Activated CD4-positive, CD25-positive, alpha-beta regulatory T cell treated with anti-CD3 and anti-CD28 coated beads, Interleukin-2, amount 50 U/mL, for 24 hours (primary cell): ENCODE data around the gene SFSWAP.
A peak's percentile ranks its signal among the peaks of the same experiment; 100 is the strongest.
"Not testable (repeated sequence)": the region's sequence is repeated elsewhere in the genome, so short reads cannot be mapped to it uniquely, and the experiment has no call there.

Source experiments
- ATAC-seq, 2 donors: fragments of 150-1000 bp; cut with Tn5 transposase; one replicate each; pipeline ENCODE4 v1.10.0; 2021; ENCODE audit warnings: mild to moderate bottlenecking in 1 of 2, moderate library complexity in 1 of 2

SFSWAP gene

DNA sequence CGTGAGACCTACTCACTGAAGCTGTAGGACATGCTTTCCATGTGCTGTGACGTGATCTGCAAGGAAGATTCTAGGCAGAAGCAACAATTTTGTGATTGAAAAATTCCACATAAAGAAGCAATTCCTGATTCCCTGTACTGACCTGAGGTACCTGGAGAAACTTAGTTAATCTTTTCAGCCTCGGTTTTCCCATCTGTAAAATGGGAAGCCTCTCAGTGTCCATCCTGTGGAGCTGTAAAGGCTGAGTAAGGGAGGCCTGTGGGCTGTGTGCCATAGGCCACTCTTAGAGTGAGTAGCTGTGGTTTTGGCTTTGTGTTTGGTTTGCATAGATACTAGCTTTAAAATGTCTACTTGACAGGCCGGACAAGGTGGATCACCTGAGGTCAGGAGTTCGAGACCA lies 50.7 kb downstream of the SFSWAP start:
- no peak for ATAC-seq

DNA sequence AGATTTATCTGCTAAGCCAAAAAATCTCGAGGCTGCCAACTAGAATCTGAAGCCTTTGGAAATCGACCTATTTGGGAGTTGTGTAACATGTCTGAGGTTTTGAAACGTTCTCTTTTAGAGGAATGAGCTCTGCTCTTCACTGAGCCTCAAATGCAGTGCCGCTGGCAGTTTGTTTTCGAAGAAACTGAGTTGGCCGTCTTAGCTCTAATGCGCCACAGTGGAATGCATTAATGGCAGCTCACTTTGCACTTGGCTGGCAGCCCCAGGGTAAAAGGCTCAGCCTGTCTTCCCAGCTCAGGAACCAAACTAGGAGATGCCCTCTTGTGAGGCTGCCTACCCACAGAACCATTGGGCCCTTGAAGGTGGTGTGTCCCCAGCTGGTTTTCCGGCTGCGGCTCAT lies 53.8 kb downstream of the SFSWAP start:
- no peak for ATAC-seq

- ATAC-seq: no peak
Observed at GRCh38 chr12:131765961-131766360, 55.1 kb downstream of the SFSWAP start.

DNA sequence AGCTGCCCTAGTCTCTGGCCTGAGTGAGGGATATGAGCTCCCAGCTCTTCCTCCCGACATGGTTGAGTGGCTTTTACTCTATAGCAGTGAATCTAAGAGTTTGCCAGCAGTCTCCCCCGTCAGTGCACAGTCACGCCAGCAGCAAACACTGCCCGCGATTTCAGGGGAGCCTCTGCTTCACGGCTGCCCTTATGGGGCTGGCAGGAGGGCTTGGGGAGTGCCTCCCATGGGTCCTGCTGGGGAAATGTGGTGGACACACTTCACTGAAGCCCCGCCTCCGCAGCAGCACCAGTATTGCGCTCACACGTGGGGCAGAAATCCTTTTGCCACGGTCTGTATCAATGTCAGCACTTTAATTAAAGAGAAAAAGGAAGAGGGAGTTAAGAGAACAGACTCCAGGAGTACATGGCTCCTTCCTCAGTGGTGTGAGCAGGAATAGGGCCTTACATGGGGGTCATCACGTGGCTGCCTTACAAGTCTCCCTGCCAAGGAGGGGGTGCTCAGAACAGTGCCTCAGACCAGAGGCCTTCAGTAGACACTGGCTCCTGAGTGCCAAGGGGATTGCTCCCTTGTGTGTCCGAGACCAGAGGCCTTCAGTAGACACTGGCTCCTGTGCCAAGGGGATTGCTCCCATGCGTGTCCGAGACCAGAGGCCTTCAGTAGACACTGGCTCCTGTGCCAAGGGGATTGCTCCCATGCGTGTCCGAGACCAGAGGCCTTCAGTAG lies 55.7 kb downstream of the SFSWAP start:
- ATAC-seq: no peak

- ATAC-seq: no peak
Observed at GRCh38 chr12:131770120-131770519, 59.2 kb downstream of the SFSWAP start.

DNA sequence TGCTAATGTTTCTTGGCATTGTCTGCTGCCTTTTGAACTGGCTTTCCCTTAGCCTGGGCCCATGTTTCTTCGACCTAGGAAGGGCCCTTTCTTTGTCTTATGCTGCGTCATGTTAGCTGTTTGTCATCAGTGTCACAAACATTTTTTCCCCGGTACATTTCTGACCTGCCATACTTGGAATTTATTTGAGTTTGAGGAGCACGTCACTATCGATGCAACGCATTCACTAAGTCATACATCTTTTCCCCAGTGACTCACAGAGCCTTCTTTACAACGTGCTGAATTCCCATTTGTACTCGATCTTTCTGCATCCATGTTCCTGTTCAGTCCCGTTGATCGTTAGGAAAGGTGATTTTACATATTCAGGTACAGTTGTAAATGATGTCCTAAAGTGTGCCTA lies 61.1 kb downstream of the SFSWAP start:
- ATAC-seq: no peak

DNA sequence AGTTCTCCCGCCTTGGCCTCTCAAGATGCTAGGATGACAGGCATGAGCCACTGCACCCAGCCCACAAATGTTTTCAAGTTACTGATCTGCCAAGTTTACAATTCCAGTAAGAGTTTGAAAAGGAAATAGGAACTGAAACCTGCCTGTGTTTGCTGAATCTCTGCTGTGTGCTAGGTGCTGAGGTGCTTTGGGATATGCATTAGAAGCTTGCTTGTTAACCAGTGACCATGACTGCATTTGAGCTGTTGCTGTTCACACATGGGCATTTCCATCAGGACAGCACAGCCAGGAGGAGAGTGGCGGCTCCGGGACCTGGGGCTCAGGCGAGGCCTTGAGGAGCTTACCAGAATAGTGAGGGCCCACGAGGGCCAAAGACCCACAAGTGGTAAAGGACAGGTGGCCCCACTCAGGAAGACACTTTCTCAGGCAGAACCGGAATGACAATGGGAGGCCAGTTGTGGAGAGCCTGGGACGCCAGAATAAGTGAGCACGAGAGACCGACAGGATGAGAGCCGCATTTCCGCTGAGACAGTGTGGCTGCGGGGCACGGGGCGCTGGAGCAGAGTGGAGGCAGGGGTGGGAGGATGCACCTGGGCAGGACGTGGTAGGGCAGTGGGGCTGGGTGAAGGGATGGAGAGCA lies 62.8 kb downstream of the SFSWAP start:
- ATAC-seq: peak; percentile 42 to 45

- ATAC-seq: no peak
Observed at GRCh38 chr12:131774576-131775391, 63.9 kb downstream of the SFSWAP start.

DNA sequence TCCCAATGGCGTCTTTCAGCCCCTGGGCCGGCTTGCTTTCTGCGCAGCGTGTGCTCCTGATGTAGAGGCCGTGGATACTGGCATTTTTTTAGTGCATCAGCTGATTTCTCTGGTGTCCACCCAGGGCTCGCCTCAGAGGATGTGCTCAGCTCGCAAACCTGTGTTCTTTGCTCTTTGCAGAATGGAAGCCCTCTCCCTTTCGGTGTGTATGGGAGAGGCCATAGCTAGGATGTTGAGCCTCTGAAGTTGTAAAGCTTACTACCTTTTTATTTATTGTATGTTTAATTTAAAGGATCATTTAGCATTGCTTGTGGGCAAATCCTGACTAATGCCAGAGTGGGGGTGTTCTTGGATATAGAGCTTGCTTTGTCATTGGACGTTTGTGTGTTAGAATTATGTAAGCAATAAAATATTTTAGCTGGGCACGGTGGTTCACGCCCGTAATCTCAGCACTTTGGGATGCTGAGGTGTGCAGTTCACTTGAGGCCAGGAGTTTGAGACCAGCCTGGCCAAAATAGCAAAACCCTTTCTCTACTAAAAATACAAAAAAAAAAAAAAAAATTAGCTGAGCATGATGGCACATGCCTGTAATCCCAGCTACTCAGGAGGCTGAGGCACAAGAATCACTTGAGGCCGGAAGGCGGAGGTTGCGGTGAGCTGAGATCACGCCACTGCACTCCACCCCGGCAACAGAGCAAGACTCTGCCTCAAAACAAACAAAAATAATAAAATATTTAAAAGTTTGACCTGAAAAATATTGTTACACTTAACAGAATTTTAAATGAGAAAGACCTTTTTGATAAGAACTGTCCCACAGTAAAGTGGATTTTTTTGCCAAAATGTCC lies 64.7 kb downstream of the SFSWAP start:
- no peak for ATAC-seq

DNA sequence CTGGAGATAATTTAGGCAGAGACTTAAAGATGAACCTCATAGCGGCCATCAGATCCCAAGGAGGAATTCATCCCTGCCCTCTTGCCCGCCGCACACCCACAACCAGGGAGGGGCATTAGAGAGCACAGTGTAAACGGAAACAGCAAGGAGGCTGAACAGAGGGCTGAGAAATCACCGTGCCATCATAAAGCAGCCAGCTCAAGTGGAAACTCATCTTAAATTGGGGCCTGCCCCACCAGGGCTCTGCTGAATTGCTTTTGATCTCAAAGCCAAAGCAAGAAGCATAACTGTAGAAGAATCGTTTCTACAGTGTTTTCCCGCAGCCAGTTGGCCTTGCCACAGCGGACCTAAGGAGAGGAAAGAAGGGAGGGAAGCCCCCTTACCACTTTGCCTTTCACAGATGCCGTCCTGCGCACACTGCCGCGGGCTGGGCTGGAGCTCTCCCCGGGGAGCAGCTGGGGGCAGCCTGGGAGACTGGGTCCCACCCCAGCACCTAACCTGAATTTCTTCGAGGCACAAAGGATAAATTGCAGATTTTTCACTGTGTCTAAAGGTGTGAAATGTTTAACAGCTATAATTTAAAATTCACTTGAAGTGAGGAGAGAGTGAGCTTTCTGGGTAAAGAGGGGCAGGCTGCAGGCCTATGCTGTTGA lies 65.5 kb downstream of the SFSWAP start:
- ATAC-seq: peak; percentile 65 to 72

DNA sequence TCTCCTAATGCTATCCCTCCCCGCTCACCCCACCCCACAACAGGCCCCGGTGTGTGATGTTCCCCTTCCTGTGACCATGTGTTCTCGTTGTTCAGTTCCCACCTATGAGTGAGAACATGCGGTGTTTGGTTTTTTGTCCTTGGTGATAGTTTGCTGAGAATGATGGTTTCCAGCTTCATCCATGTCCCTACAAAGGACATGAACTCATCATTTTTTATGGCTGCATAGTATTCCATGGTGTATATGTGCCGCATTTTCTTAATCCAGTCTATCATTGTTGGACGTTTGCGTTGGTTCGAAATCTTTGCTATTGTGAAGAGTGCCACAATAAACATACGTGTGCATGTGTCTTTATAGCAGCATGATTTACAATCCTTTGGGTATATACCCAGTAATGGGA lies 66.4 kb downstream of the SFSWAP start:
- not testable (repeated sequence) for ATAC-seq

GRCh38 chr12:131779027-131779426 lies 68.1 kb downstream of the SFSWAP start:
- no peak for ATAC-seq

GRCh38 chr12:131782061-131782460 lies 71.2 kb downstream of the SFSWAP start:
- no peak for ATAC-seq

DNA sequence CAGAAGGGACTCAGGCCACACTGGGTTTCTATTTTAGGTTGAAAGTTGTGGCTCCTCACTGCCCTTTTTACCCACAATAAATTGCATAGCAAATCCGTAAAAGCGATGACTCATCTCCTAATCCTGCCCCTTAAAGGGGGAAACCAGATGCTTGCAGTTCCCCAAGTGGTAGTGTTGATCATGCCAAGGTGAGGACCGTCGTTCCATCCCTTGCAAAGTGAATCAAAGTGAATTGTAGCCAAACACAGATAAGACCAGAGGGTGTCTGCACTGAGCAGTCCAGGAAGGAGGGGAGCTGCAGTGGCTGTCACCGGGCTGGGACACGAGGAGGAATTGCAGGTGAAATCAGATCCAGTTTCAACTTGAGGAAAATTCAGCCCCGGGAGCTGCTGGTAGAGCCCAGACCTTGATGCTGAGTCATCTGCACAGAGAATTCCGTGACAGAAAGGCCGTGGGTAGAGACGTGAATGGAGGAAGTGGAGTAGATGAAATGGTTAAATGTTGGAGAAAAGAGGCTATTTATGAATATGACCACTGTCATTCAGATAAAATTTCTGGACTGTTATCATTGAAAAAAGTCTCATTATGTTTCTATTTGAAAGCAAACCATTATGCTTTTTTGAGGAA lies 73.1 kb downstream of the SFSWAP start:
- ATAC-seq: no peak

GRCh38 chr12:131784909-131785762 lies 74.2 kb downstream of the SFSWAP start:
- ATAC-seq: no peak

- no peak for ATAC-seq
Observed at GRCh38 chr12:131785763-131786330, 75.0 kb downstream of the SFSWAP start.

DNA sequence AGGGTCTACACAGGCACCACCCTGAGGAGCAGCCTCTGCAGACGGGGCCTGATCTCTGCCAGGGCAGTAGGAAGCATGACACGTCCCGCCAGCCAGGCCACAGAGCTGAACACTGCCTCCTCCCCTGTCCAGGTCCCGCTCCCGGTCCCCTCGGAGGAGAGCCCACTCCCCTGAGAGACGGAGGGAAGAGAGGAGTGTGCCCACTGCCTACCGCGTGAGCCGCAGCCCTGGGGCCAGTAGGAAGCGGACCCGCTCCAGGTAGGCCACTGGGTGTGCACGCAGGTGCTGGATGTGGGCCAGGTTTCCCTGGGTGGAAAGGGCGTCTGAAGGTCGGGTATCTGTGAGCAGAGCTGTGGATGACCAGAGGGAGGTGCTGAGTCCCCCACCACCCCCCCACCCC lies 75.4 kb downstream of the SFSWAP start:
- ATAC-seq: no peak

- ATAC-seq: no peak
Observed at GRCh38 chr12:131787143-131787660, 76.3 kb downstream of the SFSWAP start.

DNA sequence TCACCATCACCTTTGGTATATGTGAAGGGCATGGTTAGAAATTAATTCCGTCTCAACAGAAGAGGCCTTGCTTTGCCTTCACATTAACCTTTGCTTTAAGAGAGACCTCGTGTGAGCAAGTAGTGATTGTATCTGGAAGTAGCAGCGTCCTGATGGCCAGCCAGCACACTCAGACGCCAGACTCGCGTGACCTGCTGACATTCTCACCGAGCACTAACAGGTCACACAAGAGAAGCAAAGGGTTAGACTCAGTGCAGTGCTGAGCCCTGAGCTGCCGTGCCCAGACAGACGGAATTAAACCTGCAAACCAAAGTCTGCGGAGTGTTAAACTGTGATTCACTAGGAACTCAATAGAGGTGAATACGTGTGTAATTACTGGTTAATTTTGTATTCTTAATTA lies 77.2 kb downstream of the SFSWAP start:
- ATAC-seq: no peak

DNA sequence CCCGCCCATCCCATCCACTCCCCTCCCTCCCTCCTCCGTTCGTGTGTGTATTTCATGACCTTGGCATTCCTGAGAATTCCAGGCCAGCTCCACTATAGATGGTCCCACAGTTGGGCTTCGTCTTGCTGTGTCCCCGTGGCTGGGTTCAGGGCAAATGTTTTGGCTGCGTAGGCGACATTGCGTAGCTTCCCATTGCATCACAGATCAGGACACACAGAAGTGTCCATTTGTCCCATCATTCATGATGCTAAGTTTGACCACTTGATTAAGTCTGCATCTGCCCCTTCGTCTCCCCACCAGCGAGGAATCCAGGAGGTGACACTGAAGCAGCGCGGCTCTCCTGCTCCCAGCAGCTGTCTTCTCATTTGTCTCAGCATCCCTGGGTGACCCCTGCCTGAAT lies 78.7 kb downstream of the SFSWAP start:
- no peak for ATAC-seq
